Caco-2 (cell line): ENCODE data around the gene WWOX. TPM values are rescaled to one million over a fixed set of nuclear protein-coding genes. Genes with fewer than 3 reads are reported as not detected.

Experiments
- BruUV-seq: library from RNA; stranded (reverse); fragments of 400-500 nt; replicated peaks from 2 replicates; lab custom pipeline; 2021; lab: Mats Ljungman, UMichigan
- CTCF ChIA-PET: fragments of 300-600 bp; sonication (Branson Sonifier 250); formaldehyde crosslinking; loops from one replicate; lab custom pipeline; 2022; ENCODE audit warnings: antibody characterized with exemption; lab: Charles Lee
- POLR2A ChIA-PET: fragments of 300-600 bp; sonication (Branson Sonifier 250); formaldehyde crosslinking; loops from one replicate; lab custom pipeline; 2022; ENCODE audit warnings: antibody characterized with exemption; lab: Charles Lee
- DNase-seq, 2 experiments: peaks; one replicate each; pipeline versions ENCODE4 v3.0.0 to v3.0.0-alpha.2; 2020 to 2022
- H3K27me3 ChIP-seq: replicated peaks from 2 replicates; pipeline ENCODE4 v1.6.0; 2011; ENCODE audit warnings: low read length; ENCODE audit not compliant: control insufficient read depth, insufficient read depth
- H3K36me3 ChIP-seq: 2 replicates; pipeline ENCODE4 v1.5.1; 2011; ENCODE audit warnings: low read length; ENCODE audit not compliant: control insufficient read depth, insufficient read depth
- H3K4me1 ChIP-seq: fragments of 250-450 bp; sonication (Bioruptor Pico); 2 replicates; pipeline ENCODE4 v1.5.1; 2020; ENCODE audit warnings: mild to moderate bottlenecking
- H3K4me3 ChIP-seq: 2 replicates; pipeline ENCODE4 v1.5.1; 2011; ENCODE audit warnings: low read depth, mild to moderate bottlenecking, control low read depth, low read length
- H3K9me3 ChIP-seq: fragments of 250-450 bp; sonication (Bioruptor Pico); 2 replicates; pipeline ENCODE4 v1.5.1; 2020; ENCODE audit warnings: mild to moderate bottlenecking, moderate library complexity
- H3K27ac Mint-ChIP-seq: one replicate; pipeline ENCODE4 v1.8.0; 2022; ENCODE audit warnings: mixed read lengths; ENCODE audit not compliant: unreplicated experiment
- H3K27me3 Mint-ChIP-seq: one replicate; pipeline ENCODE4 v1.8.0; 2022; ENCODE audit warnings: mixed read lengths; ENCODE audit not compliant: insufficient read depth, unreplicated experiment
- H3K36me3 Mint-ChIP-seq: one replicate; pipeline ENCODE4 v1.8.0; 2022; ENCODE audit warnings: mild to moderate bottlenecking, mixed read lengths; ENCODE audit not compliant: insufficient read depth, unreplicated experiment
- H3K4me1 Mint-ChIP-seq: one replicate; pipeline ENCODE4 v1.8.0; 2022; ENCODE audit warnings: low read depth, mixed read lengths; ENCODE audit not compliant: unreplicated experiment
- H3K4me3 Mint-ChIP-seq: one replicate; pipeline ENCODE4 v1.8.0; 2022; ENCODE audit warnings: mild to moderate bottlenecking, moderate library complexity, mixed read lengths; ENCODE audit not compliant: unreplicated experiment
- H3K9me3 Mint-ChIP-seq: one replicate; pipeline ENCODE4 v1.8.0; 2022; ENCODE audit warnings: mixed read lengths; ENCODE audit not compliant: unreplicated experiment
- intact Hi-C: fragments of 100-400 bp; cut with micrococcal nuclease; formaldehyde crosslinking; loops from one replicate; pipeline ENCODE4 v1.10.0; 2022; ENCODE audit not compliant: unreplicated experiment
- total RNA-seq: library from RNA; stranded (reverse); gene quantifications from 2 replicates; pipeline ENCODE4 v1.2.3, GENCODE V29; 2022
- TF ChIP-seq, protein P1 (sequence below), 2 experiments: fragments of 200-600 bp in 1 of 2; IDR thresholded peaks; 1 replicate in 1 of 2; 2 replicates in 1 of 2; pipeline versions ENCODE4 v1.5.1 to v1.8.0; 2011 to 2022; ENCODE audit warnings: antibody characterized with exemption in 1 of 2, control low read depth in 1 of 2, inconsistent platforms in 1 of 2, low read depth in 1 of 2, low read length in 1 of 2, mild to moderate bottlenecking in 1 of 2, moderate library complexity in 1 of 2; ENCODE audit not compliant: insufficient read depth in 1 of 2, severe bottlenecking in 1 of 2, unreplicated experiment in 1 of 2

WWOX gene
- total RNA-seq, 1 experiment from 2014 or later = 45.0 TPM

DNA sequence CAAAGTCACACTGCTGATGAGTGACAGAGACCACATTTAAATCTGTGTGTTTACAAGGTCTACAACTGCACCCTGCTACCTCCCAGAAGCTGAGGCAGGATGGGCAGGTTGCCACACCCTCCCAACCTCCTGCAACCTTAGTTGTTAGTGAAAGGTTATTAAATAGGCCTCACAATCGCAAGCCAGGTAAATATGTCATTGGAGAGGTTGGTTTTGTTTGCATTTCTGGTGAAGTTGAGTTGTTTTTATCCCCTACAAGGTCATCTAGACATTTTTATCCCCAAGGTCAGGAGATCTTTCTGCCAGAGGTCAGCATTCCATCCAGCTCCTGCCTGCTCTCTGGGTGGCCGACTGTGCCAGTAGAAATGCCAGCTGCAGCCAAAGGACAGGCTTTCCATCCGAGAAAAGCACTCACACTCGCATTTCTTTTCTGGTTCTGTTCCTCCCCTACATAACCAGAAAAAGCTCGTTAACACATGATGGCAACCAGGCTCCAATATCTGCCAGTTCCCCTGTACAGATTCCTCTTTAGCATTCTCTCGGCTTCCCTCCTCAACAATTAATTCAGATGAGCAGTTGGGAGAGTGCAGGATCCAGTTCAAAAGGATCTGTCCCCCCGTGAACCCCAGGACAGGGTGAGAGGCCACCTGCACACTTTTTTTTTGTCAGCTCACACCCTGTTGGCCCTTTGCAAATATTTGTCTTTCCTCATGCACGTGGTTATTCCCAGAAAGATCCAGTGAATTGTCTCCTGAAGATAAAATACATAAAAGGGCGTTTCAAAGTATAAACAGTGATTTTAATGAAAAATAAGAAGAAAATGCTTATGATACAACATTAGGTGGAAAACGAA, 938.3 kb downstream of the WWOX start:
- intact Hi-C loops = no loop called here
- H3K4me1 ChIP-seq = peaks cover 11% of the 10 kb centered on the region; the same call in 1 of the 2 replicates
- Mint-ChIP-seq H3K9me3 (peaks cover 13% of the 10 kb centered on the region), H3K4me3 (no peak overlapping the region), H3K27ac (no peak overlapping the region), H3K27me3 (no peaks in the 10 kb centered on the region), H3K4me1 (no peaks in the 10 kb centered on the region), H3K36me3 (no peaks in the 10 kb centered on the region)
- POLR2A ChIA-PET = no interaction called here
- TF ChIP-seq, protein P1, sequence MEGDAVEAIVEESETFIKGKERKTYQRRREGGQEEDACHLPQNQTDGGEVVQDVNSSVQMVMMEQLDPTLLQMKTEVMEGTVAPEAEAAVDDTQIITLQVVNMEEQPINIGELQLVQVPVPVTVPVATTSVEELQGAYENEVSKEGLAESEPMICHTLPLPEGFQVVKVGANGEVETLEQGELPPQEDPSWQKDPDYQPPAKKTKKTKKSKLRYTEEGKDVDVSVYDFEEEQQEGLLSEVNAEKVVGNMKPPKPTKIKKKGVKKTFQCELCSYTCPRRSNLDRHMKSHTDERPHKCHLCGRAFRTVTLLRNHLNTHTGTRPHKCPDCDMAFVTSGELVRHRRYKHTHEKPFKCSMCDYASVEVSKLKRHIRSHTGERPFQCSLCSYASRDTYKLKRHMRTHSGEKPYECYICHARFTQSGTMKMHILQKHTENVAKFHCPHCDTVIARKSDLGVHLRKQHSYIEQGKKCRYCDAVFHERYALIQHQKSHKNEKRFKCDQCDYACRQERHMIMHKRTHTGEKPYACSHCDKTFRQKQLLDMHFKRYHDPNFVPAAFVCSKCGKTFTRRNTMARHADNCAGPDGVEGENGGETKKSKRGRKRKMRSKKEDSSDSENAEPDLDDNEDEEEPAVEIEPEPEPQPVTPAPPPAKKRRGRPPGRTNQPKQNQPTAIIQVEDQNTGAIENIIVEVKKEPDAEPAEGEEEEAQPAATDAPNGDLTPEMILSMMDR (IDR thresholded peaks at IDR 0.05; ENCODE audit: insufficient read depth in 1 of 2, low read depth in 1 of 2, low read length in 1 of 2, severe bottlenecking in 1 of 2, unreplicated experiment in 1 of 2) = no peak
- DNase-seq = no peak
- peaks cover 5% of the 10 kb centered on the region; the same call in 1 of the 2 replicates for H3K9me3 ChIP-seq
- H3K36me3 ChIP-seq = no peaks in the 10 kb centered on the region
- BruUV-seq = no TSS peak
- CTCF ChIA-PET = no interaction called here
- no peak overlapping the region for H3K4me3 ChIP-seq
- no peaks in the 10 kb centered on the region for H3K27me3 ChIP-seq

DNA sequence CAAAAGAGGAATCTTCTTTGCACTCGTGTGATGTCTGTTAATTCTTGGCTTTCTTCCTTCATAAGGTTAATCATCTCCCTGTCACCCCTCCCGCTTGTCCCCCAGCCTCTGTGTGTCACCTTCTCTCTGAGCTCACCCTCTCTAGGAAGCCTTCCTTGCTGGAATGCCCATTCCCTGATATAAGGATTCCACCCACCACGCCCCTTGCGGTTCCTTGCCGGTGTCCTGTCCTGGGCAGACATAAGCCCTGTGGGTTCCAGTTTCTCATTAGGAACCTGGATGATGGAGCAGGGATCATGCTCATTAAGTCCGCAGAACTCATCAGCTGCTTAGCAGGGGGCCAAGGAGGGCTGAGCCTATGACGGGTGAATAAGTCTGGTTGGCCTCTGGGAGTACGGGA, 941.8 kb downstream of the WWOX start:
- Histone ChIP-seq H3K4me1 (peaks cover 11% of the 10 kb centered on the region; the same call in 1 of the 2 replicates), H3K36me3 (no peaks in the 10 kb centered on the region), H3K9me3 (peaks cover 3% of the 10 kb centered on the region; the same call in 1 of the 2 replicates), H3K27me3 (no peaks in the 10 kb centered on the region), H3K4me3 (no peak overlapping the region)
- no peaks in the 10 kb centered on the region for H3K27me3 Mint-ChIP-seq
- H3K4me3 Mint-ChIP-seq = no peak overlapping the region
- no peaks in the 10 kb centered on the region for H3K9me3 Mint-ChIP-seq
- H3K27ac Mint-ChIP-seq = no peak overlapping the region
- no peaks in the 10 kb centered on the region for H3K36me3 Mint-ChIP-seq
- DNase-seq = no peak
- no TSS peak for BruUV-seq
- intact Hi-C loops = no loop called here
- H3K4me1 Mint-ChIP-seq = no peaks in the 10 kb centered on the region
- TF ChIP-seq, protein P1 (IDR thresholded peaks at IDR 0.05; ENCODE audit: insufficient read depth in 1 of 2, low read depth in 1 of 2, low read length in 1 of 2, severe bottlenecking in 1 of 2, unreplicated experiment in 1 of 2) = no peak
- POLR2A ChIA-PET = no interaction called here
- CTCF ChIA-PET = no interaction called here

DNA sequence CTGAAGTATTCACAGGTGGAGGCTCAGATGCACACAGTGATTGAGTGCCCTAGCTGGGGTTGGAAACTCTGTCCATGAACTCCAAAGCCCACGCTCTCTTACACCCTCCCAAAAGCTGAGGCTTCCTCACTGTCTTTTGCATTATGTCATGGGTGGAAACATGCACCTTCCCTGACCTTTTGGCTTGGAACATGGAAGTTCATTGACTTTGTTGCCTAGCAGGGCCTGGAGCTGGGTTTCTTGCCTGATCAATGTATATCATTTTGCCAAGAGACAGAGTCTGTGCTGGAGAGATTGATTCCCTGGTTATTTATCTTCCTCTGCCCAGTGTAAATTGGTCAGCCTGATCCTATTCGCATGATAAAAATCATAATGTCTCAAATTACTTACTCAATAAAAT, 942.7 kb downstream of the WWOX start:
- TF ChIP-seq, protein P1 (IDR thresholded peaks at IDR 0.05; ENCODE audit: insufficient read depth in 1 of 2, low read depth in 1 of 2, low read length in 1 of 2, severe bottlenecking in 1 of 2, unreplicated experiment in 1 of 2) = no peak
- intact Hi-C loops = no loop called here
- no peak for DNase-seq
- Histone ChIP-seq H3K4me3 (no peak overlapping the region), H3K36me3 (no peaks in the 10 kb centered on the region), H3K27me3 (no peaks in the 10 kb centered on the region), H3K9me3 (no peaks in the 10 kb centered on the region), H3K4me1 (peaks cover 11% of the 10 kb centered on the region; the same call in 1 of the 2 replicates)
- no peak overlapping the region for H3K27ac Mint-ChIP-seq
- BruUV-seq = no TSS peak
- ChIA-PET CTCF (no interaction called here), POLR2A (no interaction called here)
- no peaks in the 10 kb centered on the region for H3K4me1 Mint-ChIP-seq
- H3K9me3 Mint-ChIP-seq = no peaks in the 10 kb centered on the region
- H3K27me3 Mint-ChIP-seq = no peaks in the 10 kb centered on the region
- H3K36me3 Mint-ChIP-seq = no peaks in the 10 kb centered on the region
- H3K4me3 Mint-ChIP-seq = no peak overlapping the region
